GM19324 (cell line): Measurements from ENCODE around the gene SIAH3.
"Not testable (repeated sequence)": the region's sequence is repeated elsewhere in the genome, so short reads cannot be mapped to it uniquely, and the experiment has no call there.

ENCODE experiments used
- ATAC-seq: cut with Tn5 transposase; IDR thresholded peaks from one replicate; pipeline ENCODE4 v1.9.1; 2021; ENCODE audit warnings: mild to moderate bottlenecking, moderate library complexity; ENCODE audit not compliant: unreplicated experiment, low FRiP score

Gene SIAH3

GRCh38 chr13:45851171-45851921 is at the start of gene SIAH3:
Gene SIAH3 (minus strand): TSS chr13:45851753. CDS start chr13:45851629, 124 bp downstream.
- no peak for ATAC-seq

GRCh38 chr13:45899406-45899805 is 47.9 kb upstream of the SIAH3 start:
- ATAC-seq, result no peak

GRCh38 chr13:45897562-45897961 is 46.0 kb upstream of the SIAH3 start:
- ATAC-seq, result no peak

GRCh38 chr13:45896285-45896684 is 44.7 kb upstream of the SIAH3 start:
- ATAC-seq, result no peak

- no peak for ATAC-seq
Observed at GRCh38 chr13:45895881-45896280, 44.3 kb upstream of the SIAH3 start.

- ATAC-seq, result no peak
Observed at GRCh38 chr13:45892513-45892912, 41.0 kb upstream of the SIAH3 start.

- no peak for ATAC-seq
Observed at GRCh38 chr13:45889590-45890243, 38.2 kb upstream of the SIAH3 start.

GRCh38 chr13:45886466-45886865 is 34.9 kb upstream of the SIAH3 start:
- no peak for ATAC-seq

- ATAC-seq, result no peak
Observed at GRCh38 chr13:45885194-45885593, 33.6 kb upstream of the SIAH3 start.

- no peak for ATAC-seq
Observed at GRCh38 chr13:45882626-45883025, 31.1 kb upstream of the SIAH3 start.

GRCh38 chr13:45881353-45881752 is 29.8 kb upstream of the SIAH3 start:
- no peak for ATAC-seq

GRCh38 chr13:45880242-45880641 is 28.7 kb upstream of the SIAH3 start:
- no peak for ATAC-seq

GRCh38 chr13:45879666-45880065 is 28.1 kb upstream of the SIAH3 start:
- ATAC-seq, result no peak

GRCh38 chr13:45878966-45879365 is 27.4 kb upstream of the SIAH3 start:
- ATAC-seq, result no peak

GRCh38 chr13:45876781-45877180 is 25.2 kb upstream of the SIAH3 start:
- no peak for ATAC-seq

GRCh38 chr13:45875951-45876350 is 24.4 kb upstream of the SIAH3 start:
- ATAC-seq, result no peak

GRCh38 chr13:45873491-45874325 is 22.2 kb upstream of the SIAH3 start:
- ATAC-seq, result no peak

- ATAC-seq, result no peak
Observed at GRCh38 chr13:45872566-45872965, 21.0 kb upstream of the SIAH3 start.

- ATAC-seq, result not testable (repeated sequence)
Observed at GRCh38 chr13:45871201-45871600, 19.6 kb upstream of the SIAH3 start.

GRCh38 chr13:45870232-45870631 is 18.7 kb upstream of the SIAH3 start:
- ATAC-seq, result no peak

- no peak for ATAC-seq
Observed at GRCh38 chr13:45865414-45865813, 13.9 kb upstream of the SIAH3 start.
